HG03460 (cell line): ENCODE results near the gene TRIM46.
"Not testable (repeated sequence)": the region's sequence is repeated elsewhere in the genome, so short reads cannot be mapped to it uniquely, and the experiment has no call there.

Source experiments
- ATAC-seq: cut with Tn5 transposase; IDR thresholded peaks from one replicate; pipeline ENCODE4 v1.9.1; 2021; ENCODE audit not compliant: unreplicated experiment

TRIM46 gene

GRCh38 chr1:155186067-155186793 lies 12.6 kb downstream of the TRIM46 start:
- ATAC-seq: no peak

- ATAC-seq: no peak
Measured at GRCh38 chr1:155186794-155187455, 13.3 kb downstream of the TRIM46 start.

- no peak for ATAC-seq
Measured at GRCh38 chr1:155187456-155187891, 13.8 kb downstream of the TRIM46 start.

- no peak for ATAC-seq
Measured at GRCh38 chr1:155188268-155188667, 14.6 kb downstream of the TRIM46 start.

- not testable (repeated sequence) for ATAC-seq
Measured at GRCh38 chr1:155189926-155190325, 16.3 kb downstream of the TRIM46 start.

- ATAC-seq: no peak
Measured at GRCh38 chr1:155191904-155192303, 18.3 kb downstream of the TRIM46 start.

GRCh38 chr1:155192346-155193274 lies 19.0 kb downstream of the TRIM46 start:
- no peak for ATAC-seq

- peak; percentile 59 for ATAC-seq
Measured at GRCh38 chr1:155193275-155193990, 19.8 kb downstream of the TRIM46 start.

GRCh38 chr1:155193991-155194240 lies 20.3 kb downstream of the TRIM46 start:
- ATAC-seq: not testable (repeated sequence)

- ATAC-seq: no peak
Measured at GRCh38 chr1:155195201-155196102, 21.8 kb downstream of the TRIM46 start.

- ATAC-seq: no peak
Measured at GRCh38 chr1:155196103-155196892, 22.6 kb downstream of the TRIM46 start.

GRCh38 chr1:155196893-155197638 lies 23.4 kb downstream of the TRIM46 start:
- ATAC-seq: no peak

GRCh38 chr1:155197901-155198546 lies 24.4 kb downstream of the TRIM46 start:
- ATAC-seq: no peak

- no peak for ATAC-seq
Measured at GRCh38 chr1:155198547-155198906, 24.9 kb downstream of the TRIM46 start.

- no peak for ATAC-seq
Measured at GRCh38 chr1:155199792-155200191, 26.1 kb downstream of the TRIM46 start.

- no peak for ATAC-seq
Measured at GRCh38 chr1:155200920-155201319, 27.3 kb downstream of the TRIM46 start.

GRCh38 chr1:155202198-155202597 lies 28.5 kb downstream of the TRIM46 start:
- no peak for ATAC-seq
